NCI-H1694 (cell line): Measurements from ENCODE around the gene SOHLH2.

Experiments
- DNase-seq: peaks from one replicate; lab custom pipeline; 2025; lab: John Stamatoyannopoulos, UW

The SOHLH2 gene

GRCh38 chr13:36131222-36131930 lies 83.0 kb downstream of the SOHLH2 start, which contains the start of gene DCLK1:
DCLK1 (minus strand) TSS chr13:36131382.
- no peak for DNase-seq

- DNase-seq, result peak; percentile 14
These were observed 83.7 kb downstream of the SOHLH2 start for GRCh38 chr13:36130552-36131221.

GRCh38 chr13:36130193-36130551 lies 84.2 kb downstream of the SOHLH2 start:
- no peak for DNase-seq

GRCh38 chr13:36129539-36129938 lies 84.8 kb downstream of the SOHLH2 start:
- DNase-seq, result no peak

GRCh38 chr13:36126491-36126890 lies 87.9 kb downstream of the SOHLH2 start:
- no peak for DNase-seq

- DNase-seq, result no peak
These were observed 88.5 kb downstream of the SOHLH2 start for GRCh38 chr13:36125841-36126240.

- no peak for DNase-seq
These were observed 90.0 kb downstream of the SOHLH2 start for GRCh38 chr13:36124236-36124822.
